ENCODE data around the gene NTM. TPM values are rescaled to one million over a fixed set of nuclear protein-coding genes. Genes with fewer than 3 reads are reported as not detected.

Gene NTM
- total and polyA plus RNA-seq, 9 donors, result 0.16 to 8.5 (median 0.55) TPM; not detected in 3

DNA sequence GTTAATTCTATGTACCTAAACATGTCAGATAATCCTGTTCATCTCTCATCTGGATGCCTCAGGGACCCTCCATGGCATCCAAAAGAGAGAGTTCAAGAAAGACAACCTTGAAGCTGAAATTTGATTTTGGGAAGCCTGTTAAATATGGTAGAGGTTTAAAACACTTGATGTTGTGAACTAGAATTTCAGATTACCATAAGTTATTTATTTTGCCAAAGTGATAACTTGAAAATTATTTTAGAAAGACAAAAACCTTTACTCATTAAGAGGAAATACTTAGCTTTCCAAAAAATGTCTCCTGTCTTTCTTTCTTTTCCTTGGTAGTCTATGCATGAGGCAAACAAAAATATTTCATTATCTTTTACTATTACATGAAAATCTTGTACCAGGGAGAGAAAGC, 714.0 kb downstream of the NTM start:
- H3K27me3 ChIP-seq, result no peaks in the 10 kb centered on the region
- intact Hi-C loops (cut with DNase I), result no loop called here
- TF ChIP-seq EP300 (IDR thresholded peaks at IDR 0.05), result no peak
- no peak for TF ChIP-seq POLR2A (IDR thresholded peaks at IDR 0.05)
- TF ChIP-seq, protein P1, sequence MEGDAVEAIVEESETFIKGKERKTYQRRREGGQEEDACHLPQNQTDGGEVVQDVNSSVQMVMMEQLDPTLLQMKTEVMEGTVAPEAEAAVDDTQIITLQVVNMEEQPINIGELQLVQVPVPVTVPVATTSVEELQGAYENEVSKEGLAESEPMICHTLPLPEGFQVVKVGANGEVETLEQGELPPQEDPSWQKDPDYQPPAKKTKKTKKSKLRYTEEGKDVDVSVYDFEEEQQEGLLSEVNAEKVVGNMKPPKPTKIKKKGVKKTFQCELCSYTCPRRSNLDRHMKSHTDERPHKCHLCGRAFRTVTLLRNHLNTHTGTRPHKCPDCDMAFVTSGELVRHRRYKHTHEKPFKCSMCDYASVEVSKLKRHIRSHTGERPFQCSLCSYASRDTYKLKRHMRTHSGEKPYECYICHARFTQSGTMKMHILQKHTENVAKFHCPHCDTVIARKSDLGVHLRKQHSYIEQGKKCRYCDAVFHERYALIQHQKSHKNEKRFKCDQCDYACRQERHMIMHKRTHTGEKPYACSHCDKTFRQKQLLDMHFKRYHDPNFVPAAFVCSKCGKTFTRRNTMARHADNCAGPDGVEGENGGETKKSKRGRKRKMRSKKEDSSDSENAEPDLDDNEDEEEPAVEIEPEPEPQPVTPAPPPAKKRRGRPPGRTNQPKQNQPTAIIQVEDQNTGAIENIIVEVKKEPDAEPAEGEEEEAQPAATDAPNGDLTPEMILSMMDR (IDR thresholded peaks at IDR 0.05), result no peak
- no peak overlapping the region for H3K4me3 ChIP-seq
- no peak overlapping the region for H3K27ac ChIP-seq
- no peak for DNase-seq
- no peaks in the 10 kb centered on the region for H3K4me1 ChIP-seq (ENCODE audit: insufficient read depth)
- no peaks in the 10 kb centered on the region for H3K9me3 ChIP-seq
- no peaks in the 10 kb centered on the region for H3K36me3 ChIP-seq

DNA sequence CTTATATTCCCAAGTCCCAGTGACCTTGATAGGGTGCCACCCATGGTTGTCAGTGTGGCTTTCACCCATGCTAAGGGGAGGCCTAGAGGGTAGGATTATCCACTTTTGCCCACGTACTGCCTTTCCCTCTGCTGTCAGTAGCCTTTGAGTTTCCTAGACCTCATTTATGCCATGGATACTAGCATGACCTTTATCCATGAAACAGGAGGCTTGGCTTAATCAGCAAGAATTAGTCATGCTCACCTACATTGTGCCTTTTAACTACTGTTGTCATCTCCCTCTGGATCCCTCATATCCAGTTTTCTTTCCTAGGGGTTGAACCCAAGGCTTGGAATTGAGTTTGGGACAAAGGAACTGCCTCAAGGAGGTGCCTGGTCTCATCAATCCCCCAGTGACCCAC, 716.7 kb downstream of the NTM start:
- TF ChIP-seq, protein P1 (IDR thresholded peaks at IDR 0.05), result no peak
- TF ChIP-seq EP300 (IDR thresholded peaks at IDR 0.05) (no peak), POLR2A (IDR thresholded peaks at IDR 0.05) (no peak)
- no peaks in the 10 kb centered on the region for H3K9me3 ChIP-seq
- no peak overlapping the region for H3K4me3 ChIP-seq
- no peaks in the 10 kb centered on the region for H3K27me3 ChIP-seq
- DNase-seq, result no peak
- WGBS, 3 donors, result 75 to 84% (median 77%) methylated on average over 1 of the region's 1 CpG
- no peaks in the 10 kb centered on the region for H3K4me1 ChIP-seq (ENCODE audit: insufficient read depth)
- intact Hi-C loops (cut with DNase I), result no loop called here
- no peaks in the 10 kb centered on the region for H3K36me3 ChIP-seq
- no peak overlapping the region for H3K27ac ChIP-seq

DNA sequence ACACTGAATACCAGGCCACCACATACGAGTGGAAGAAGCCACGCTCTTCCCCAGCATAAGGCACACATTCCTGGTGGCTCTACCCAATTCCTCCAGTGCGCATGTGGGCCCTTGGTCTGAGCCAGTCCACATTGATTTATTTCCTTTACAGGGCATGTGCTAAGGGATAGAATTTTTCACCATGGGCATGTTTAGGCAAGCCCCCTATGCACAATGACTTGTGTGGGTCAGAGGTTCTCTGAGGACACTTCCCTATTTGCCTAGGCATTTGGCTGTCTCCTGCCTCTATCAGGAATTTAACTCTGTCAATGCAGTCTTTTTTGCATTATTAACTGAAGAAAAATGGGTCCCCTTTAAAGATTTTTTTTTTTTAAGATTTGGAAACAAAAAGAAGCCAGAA, 718.1 kb downstream of the NTM start:
- Histone ChIP-seq H3K27ac (no peak overlapping the region), H3K9me3 (no peaks in the 10 kb centered on the region), H3K4me3 (no peak overlapping the region), H3K4me1 (ENCODE audit: insufficient read depth) (no peaks in the 10 kb centered on the region), H3K36me3 (no peaks in the 10 kb centered on the region), H3K27me3 (no peaks in the 10 kb centered on the region)
- WGBS, 3 donors, result 90 to 96% (median 94%) methylated on average over 3 of the region's 3 CpGs
- DNase-seq, result no peak
- intact Hi-C loops (cut with DNase I), result no loop called here
- TF ChIP-seq POLR2A (IDR thresholded peaks at IDR 0.05) (no peak), EP300 (IDR thresholded peaks at IDR 0.05) (no peak)
- TF ChIP-seq, protein P1 (IDR thresholded peaks at IDR 0.05), result no peak

DNA sequence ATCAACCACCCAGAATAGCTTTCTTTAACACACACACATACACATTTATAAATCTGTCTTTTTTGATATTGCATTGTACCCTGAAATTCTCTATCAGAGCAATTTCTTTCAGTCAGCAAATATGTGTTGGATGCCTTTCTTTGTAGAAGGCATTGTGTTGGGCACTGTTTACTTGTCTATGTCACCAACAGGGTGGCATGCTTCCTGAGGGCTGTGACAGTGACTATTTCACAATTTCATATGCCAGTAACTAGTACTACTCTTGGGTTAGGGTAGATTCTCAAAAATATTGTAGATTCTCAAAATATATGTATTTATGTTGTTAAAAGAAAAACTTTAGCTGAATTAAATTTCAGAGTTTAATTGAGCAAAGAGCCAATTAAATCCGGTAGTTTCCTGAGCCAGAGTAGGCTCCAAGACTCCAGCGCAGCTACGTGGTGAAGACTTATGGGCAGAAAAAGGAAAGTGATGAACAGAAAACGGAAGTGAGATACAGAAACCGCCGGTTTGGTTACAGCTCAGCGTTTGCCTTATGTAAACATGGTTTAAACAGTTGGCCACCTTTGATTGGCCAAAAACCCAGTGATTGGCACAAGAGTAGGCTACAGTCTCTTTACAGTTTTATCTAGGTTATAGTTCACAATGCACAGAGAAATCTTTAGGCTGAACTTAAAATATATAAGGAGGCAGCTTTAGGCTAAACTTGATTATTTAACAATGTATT, 723.3 kb downstream of the NTM start:
- DNase-seq, result no peak
- H3K36me3 ChIP-seq, result no peaks in the 10 kb centered on the region
- WGBS, 3 donors, result 79 to 89% (median 86%) methylated on average over 7 of the region's 7 CpGs
- no peaks in the 10 kb centered on the region for H3K27me3 ChIP-seq
- H3K9me3 ChIP-seq, result no peaks in the 10 kb centered on the region
- H3K4me3 ChIP-seq, result no peak overlapping the region
- TF ChIP-seq POLR2A (IDR thresholded peaks at IDR 0.05), result no peak
- TF ChIP-seq, protein P1 (IDR thresholded peaks at IDR 0.05), result no peak
- no peak for TF ChIP-seq EP300 (IDR thresholded peaks at IDR 0.05)
- H3K27ac ChIP-seq, result no peak overlapping the region
- intact Hi-C loops (cut with DNase I), result loop anchor here in 1 of 4 donors (5.0 kb wide), 1 partner anchor 274 kb away; no protein-coding TSS in a partner anchor
- no peaks in the 10 kb centered on the region for H3K4me1 ChIP-seq (ENCODE audit: insufficient read depth)
